ENCODE results near the gene DBNL.

Gene DBNL

DNA sequence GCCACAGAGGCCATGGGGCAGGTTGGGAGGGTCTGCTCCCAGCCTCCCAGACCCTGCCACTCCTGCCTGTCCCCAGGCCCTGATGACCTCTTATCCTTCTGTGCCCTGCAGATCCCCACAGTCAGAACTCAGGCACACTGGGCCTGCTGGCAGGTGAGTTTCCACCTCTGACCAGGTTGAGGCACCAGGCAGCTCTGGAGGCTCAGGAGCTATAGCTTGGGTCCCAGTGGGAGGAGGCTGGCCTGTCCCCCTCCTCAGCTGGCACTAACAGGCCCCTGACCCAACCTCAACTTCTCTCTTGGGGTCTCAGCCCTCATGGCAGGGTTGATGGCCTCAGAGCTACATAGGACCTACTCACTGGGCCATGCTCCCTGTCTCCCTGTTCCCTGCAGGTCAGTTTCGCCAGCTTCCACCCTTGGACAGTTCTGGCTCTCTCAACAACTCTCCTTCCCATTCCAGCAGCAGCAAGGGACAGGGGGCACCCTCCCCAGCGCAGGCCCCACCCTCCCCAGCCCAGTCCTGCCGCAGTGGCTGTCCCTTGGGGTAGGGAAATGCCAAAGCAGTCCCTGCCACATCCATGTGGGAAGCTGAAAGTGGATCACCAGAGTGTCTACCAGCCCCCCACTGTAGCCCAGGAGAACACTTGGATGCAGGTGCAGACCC, 56.9 kb downstream of the DBNL start:
- no peak for DNase-seq

DNA sequence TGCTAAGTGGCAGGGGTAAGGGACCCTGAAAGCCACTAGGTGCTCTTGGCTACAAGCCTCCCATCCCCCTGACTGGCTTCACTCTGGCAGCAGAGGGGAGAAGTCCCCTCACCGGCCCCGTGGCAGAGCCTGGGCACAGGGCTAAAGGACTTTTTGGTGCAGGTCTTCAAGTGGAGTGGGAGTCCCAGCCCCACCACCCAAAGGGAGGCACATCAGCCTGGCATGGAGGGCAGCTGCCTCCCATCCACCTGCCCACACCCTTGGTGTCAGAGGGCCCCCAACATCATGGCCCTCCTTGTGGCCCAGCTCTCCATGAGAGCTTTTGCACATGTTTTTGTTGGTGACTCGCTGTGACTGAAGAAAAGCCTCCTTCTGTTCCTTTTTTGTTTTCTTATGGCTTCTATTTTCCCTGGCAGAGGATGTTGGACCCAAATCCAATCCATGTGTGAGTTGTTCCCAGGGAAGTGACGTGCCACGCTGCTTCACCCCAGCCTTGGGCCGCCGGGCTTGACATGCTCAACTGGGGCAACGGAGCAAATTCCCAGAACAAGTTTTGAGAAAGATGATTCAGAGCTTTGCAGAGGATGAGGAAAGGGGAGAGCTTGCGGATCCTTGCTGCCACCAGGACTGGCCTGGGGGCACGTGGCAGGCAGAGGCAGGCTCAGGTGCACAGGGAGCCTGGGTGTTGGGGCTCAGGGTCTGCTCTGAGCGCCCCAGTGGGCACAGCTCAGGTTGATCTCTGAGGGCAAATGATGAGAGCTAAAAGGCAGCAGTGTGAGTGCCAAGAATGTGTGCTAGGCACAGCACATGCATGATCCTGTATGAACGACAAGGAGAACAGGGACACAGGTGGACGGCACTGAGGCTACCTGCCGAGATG, 57.7 kb downstream of the DBNL start:
- no peak for DNase-seq

DNA sequence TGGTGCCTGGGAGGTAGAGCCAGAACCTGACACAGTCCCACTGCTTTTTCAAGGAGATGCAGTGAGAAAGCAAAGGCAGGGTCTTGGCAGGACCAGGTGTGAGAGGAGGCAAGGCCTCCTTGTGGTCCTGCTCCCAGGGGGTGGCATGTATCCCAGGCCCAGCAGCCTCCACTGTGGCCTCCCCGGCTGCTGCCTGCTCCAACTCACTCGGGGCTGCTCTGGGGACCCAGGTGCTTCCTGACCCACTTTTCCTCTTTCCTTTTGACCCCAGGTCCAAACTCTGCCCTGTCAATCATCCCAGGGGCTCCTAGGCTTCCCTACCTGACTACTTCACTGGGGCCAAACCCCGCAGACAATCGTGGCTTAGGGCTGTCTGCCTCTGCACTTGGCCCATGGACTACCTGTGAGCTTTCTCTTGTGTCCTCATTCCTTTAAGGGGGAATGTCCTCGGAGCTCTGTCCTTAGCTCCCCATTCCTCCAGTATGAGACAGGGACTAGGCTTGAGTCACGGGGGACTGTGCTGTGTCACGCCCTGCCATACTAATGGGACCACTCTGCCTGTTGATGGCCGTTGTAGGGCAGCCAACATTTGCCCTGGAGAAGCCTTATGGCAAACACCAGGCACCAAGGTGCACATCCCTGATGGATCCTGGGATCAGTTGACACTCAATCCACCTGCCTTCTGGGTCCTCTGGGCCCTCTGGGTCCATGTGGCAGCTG, 58.5 kb downstream of the DBNL start:
- no peak for DNase-seq

DNA sequence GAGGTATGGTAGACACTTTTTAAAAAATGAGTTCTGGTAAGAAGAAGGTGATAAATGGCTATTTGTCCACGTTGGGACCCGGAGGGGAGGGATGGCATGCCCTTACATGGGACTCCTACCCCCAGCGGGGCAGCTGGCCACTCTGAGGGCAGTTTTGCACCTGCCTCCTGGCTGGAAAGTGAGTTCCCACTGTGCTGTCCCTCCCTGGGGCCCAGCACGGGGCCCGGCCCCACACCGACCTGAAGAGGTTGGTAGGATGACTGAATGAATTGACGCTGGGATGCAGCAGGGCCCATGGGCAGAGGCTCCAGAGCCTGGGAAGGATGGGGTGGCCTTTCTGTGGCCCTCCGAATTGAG, 59.0 kb downstream of the DBNL start:
- DNase-seq, result no peak

DNA sequence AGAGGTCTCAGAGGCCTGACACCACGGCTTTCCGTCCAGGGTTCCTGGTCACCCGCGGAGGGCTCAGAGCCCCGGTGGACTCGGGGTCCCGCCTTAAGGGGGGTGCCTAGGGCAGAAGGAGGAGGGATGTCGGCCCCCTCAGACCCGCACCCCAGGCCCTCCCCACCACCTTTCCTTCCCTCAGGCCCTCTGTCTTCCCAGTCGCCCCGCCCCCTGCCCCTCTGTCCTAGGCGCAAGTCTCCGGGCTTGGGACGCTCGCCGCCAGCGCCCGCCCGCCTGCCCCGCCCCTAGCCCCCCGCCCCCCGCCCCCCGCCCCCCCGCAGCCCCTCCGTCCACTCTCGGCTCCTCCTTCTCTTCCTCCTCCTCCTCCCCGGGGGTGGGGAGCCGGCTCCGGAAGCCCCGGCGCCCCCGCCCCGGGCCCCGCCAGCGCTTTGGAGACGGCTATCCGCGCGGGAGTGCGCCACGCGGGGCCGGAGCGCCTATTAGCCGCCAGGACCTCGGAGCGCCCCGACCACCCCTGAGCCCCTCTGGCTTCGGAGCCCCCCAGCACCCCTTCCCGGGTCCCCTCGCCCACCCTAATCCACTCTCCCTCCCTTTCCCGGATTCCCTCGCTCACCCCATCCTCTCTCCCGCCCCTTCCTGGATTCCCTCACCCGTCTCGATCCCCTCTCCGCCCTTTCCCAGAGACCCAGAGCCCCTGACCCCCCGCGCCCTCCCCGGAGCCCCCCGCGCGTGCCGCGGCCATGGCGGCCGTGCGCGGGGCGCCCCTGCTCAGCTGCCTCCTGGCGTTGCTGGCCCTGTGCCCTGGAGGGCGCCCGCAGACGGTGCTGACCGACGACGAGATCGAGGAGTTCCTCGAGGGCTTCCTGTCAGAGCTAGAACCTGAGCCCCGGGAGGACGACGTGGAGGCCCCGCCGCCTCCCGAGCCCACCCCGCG, 59.7 kb downstream of the DBNL start, which contains the start of gene AEBP1:
Gene AEBP1, plus strand, starts transcription at position 423 of the 937 bp plus-strand sequence. Its CDS starts 321 bp downstream, at position 744.
- DNase-seq, result no peak

DNA sequence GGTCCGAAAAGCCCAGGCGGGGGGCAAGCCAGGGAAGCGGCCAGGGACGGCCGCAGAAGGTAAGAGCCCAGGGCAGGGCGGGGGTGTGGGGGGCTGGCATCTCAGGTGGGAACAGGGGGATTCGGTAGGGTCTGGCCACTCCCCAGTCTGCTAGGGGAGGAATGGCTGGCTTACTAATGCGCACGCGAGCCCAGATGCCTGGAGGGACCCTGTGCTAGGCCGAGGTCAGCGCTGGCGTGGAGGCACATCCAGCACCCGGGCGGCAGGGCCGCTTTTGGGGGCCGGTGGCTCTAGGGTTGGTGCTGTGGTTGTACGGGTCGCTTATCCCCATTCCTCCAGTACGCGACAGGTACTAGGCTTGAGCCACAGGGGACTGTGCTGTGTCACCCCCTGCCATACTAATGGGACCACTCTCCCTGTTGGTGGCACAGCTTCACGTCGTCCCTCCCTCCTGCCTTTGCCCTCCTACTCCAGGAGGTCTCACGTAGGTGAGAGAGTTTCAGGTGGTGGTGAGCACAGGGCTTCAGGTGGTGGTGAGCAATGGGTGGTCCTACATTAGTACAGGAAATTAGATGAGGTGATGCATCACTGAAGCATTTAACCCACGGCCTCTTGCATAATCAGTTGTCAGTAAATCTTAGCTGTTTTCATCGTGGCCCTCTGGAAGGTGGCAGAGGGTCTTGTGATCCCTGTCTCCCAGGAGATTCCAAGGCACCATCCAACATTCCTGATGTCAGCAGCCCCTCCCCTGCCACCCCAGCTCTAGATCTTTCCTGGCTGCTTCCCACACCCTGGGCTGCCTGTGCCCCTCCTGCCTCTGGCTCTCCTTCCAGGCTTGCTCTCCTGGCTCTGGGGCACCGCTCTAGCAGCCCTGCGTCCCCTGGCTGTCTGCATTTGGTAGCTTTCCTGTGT, 60.6 kb downstream of the DBNL start:
- no peak for DNase-seq

DNA sequence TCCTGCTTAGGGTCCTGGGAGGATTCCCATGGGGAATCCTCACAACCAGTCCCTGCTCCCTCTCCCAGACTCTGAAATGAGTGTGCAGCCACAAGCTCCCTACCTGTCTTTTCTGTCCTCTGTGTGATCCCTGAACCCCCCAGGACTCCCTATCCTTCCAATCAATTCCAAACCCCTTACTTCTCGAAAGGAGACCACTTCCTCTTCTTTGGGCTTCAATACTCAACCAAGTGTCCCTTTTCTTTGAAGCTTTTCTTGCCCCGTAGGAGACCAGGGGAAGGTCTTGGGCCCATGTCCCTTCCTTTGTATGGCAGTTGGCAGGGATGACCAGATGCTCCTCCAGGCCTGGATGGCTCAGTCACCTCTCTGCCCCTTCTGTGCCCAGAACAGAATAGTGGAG, 61.3 kb downstream of the DBNL start:
- no peak for DNase-seq

DNA sequence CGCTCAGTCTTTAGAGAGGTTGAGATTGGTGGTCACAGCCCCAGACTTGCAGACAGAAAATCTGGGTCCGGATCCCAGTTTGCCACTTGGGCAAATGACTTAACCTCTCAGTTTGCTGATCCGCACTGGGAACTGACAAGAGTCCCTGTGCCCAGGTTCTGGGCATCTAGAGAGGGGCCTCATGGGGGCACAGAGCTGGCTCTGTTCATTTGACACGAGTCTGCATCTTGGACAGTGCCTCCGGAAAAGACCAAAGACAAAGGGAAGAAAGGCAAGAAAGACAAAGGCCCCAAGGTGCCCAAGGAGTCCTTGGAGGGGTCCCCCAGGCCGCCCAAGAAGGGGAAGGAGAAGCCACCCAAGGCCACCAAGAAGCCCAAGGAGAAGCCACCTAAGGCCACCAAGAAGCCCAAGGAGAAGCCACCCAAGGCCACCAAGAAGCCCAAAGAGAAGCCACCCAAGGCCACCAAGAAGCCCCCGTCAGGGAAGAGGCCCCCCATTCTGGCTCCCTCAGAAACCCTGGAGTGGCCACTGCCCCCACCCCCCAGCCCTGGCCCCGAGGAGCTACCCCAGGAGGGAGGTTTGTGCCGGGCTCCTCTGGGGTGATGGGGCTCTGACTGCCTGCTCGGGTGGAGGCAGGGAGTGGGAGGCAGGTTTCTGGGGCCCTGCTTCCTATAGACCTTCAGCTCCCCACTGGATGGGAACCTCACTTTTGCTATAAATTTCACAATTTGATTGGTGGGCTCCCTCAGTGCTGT, 62.0 kb downstream of the DBNL start:
- no peak for DNase-seq

DNA sequence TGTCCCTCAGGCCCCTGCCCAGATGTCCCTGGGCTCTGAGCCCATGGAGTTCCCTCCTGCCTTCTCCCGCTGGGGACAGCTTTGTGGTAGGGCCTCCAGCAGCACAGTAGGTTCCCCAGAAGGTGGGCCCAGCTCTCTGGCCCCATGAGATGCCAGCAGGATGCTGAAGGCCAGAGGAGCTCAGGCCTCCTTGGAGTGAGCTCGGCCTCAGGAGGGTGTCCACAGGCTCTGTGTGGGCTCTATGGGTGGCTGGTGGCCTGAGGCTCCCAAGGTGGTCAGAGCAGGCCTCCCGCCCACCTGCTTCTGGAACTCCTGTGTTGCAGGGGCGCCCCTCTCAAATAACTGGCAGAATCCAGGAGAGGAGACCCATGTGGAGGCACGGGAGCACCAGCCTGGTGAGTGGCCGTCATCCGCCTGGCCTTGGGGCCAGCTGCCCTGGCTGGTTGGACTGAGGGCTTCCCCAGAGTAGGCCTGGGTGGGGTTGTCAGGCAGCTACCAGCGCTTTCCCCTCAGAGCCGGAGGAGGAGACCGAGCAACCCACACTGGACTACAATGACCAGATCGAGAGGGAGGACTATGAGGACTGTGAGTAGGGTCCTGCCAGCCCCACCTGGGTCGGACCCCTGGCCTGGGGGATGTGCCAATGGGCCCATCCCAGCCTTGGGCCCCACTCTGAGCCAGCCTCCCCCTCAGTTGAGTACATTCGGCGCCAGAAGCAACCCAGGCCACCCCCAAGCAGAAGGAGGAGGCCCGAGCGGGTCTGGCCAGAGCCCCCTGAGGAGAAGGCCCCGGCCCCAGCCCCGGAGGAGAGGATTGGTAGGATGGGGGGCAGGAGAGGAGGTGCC, 62.8 kb downstream of the DBNL start:
- DNase-seq, result no peak

DNA sequence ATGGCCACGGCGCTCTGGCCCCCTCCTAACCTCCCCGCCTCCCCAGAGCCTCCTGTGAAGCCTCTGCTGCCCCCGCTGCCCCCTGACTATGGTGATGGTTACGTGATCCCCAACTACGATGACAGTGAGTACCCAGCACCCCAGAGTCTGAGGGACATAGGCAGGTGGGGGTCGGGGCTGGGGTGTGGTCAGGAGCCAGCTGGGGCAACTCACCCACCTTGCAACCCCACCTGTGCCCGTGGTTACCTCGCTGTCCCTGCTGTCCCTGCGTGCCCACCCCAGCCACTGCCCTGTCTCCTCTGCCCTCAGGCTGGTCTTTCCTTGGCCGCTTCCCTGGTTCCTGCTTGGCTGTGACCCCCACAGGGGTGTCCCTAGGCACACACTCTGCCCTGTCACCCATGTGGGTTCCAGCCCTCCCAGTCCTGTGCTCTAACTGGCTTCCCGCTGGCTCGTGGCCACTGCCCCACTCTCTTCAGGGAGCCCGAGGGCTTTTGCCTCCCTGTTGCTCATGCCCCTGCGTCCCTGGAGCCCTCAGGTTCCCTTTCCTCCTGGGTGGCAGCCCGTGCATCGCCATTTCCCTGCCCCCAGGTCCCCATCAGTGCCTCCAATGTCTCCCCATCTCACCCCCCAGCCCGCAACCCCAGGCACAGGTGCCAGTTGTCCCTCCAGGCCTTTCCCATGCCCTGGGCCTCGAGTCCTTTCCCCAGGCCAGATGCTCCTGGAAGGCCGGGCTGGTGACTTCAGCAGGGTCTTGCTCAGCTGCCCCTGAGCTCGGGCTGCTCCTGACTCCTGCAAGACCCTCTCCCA, 63.7 kb downstream of the DBNL start:
- no peak for DNase-seq

DNA sequence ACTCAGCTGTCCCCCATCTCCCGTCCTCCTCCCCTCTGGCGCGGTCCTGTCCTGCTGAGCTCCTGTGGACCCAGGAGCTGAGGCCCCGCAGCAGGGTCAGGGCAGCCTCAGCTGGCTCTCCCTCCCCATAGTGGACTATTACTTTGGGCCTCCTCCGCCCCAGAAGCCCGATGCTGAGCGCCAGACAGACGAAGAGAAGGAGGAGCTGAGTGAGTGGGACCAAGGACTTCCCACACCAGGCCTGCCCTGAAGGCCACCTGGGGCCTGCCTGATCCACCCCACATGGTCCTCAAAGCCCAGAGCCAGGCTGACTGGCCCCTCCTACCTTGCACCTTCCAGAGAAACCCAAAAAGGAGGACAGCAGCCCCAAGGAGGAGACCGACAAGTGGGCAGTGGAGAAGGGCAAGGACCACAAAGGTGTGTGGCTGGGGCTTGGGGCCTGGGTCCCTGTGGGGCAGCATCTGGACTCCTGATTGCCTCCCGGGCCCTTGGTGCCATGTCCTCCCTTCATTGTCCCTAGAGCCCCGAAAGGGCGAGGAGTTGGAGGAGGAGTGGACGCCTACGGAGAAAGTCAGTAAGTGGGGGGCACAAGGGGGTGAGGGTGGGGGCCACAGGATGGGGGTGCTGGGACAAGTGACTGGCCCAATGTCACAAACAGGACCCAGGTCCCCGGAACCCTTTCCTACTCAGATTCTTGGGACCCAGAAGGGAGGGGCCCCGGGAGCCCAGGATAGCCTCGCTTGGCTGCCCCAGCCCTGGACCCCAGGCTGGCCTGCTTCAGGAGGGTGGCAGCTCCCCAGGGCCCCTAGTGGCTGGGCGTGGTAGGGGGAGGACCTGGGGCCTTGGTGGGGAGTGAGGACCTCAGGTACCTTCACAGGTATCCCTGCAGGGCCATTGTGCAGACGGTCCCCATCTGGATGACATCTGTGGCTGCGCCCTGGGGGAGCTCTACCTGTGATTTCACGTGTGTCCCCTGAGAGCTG, 64.6 kb downstream of the DBNL start:
- DNase-seq, result no peak

DNA sequence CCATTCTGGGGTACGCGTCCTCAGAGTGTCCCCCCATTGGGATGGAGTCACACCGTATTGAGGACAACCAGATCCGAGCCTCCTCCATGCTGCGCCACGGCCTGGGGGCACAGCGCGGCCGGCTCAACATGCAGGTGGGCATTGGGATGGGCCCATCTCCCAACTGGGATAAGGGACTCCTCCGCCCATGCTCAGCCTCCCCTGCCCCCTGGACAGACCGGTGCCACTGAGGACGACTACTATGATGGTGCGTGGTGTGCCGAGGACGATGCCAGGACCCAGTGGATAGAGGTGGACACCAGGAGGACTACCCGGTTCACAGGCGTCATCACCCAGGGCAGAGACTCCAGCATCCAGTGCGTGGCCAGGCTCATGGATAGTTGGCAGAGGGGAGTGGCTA, 65.5 kb downstream of the DBNL start:
- no peak for DNase-seq

DNA sequence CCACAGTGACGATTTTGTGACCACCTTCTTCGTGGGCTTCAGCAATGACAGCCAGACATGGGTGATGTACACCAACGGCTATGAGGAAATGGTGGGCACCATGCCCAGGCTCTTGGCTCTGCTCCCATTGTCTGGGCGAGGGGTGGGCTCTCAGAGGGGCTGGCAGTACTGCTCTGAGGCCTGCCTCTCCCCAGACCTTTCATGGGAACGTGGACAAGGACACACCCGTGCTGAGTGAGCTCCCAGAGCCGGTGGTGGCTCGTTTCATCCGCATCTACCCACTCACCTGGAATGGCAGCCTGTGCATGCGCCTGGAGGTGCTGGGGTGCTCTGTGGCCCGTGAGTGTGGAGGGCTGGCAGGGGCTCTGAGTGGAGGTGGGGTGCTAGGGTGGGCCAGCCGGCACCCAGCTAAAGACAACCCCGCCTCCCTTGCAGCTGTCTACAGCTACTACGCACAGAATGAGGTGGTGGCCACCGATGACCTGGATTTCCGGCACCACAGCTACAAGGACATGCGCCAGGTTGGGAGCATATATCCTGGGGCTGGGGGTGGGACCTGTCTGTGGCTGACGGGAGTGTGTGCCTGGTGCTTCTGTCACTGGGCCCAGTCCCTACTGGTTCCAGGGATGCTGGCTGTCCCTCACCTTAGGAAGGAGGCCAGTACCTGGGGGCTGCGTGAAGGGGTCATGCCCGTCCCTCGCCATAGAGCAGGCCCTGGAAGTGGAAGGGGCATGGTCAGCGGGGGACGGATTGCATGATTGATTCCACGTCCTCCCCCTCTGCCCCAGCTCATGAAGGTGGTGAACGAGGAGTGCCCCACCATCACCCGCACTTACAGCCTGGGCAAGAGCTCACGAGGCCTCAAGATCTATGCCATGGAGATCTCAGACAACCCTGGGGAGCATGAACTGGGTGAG, 66.5 kb downstream of the DBNL start:
- no peak for DNase-seq

All from KG1 (cell line).